ENCODE measurements around the gene KCNIP1. TPM values are rescaled to one million over a fixed set of nuclear protein-coding genes. Genes with fewer than 3 reads are reported as not detected.

The KCNIP1 gene
- total RNA-seq, 1 experiment from 2014 or later, result not detected

GRCh38 chr5:170525470-170526211, 21.8 kb downstream of the KCNIP1 start:
- Mint-ChIP-seq H3K36me3 (ENCODE audit: insufficient read depth, unreplicated experiment) (no peaks in the 10 kb centered on the region), H3K4me3 (ENCODE audit: low read depth, unreplicated experiment) (no peak overlapping the region), H3K9me3 (ENCODE audit: low read depth, unreplicated experiment) (no peaks in the 10 kb centered on the region), H3K27ac (ENCODE audit: unreplicated experiment) (no peak overlapping the region), H3K27me3 (ENCODE audit: unreplicated experiment) (peaks cover 34% of the 10 kb centered on the region), H3K4me1 (ENCODE audit: low read depth, unreplicated experiment) (peaks cover 18% of the 10 kb centered on the region)
- TF ChIP-seq CTCF (IDR thresholded peaks at IDR 0.05; ENCODE audit: unreplicated experiment), result no peak
- intact Hi-C loops (cut with micrococcal nuclease; ENCODE audit: unreplicated experiment), result no loop called here
- CTCF ChIA-PET, result no interaction called here
- DNase-seq, result no peak
- BruUV-seq (replicated peaks), result no TSS peak

- no peak for DNase-seq
- H3K4me3 Mint-ChIP-seq (ENCODE audit: low read depth, unreplicated experiment), result no peak overlapping the region
- peaks cover 20% of the 10 kb centered on the region for H3K4me1 Mint-ChIP-seq (ENCODE audit: low read depth, unreplicated experiment)
- BruUV-seq (replicated peaks), result no TSS peak
- no peak overlapping the region for H3K27ac Mint-ChIP-seq (ENCODE audit: unreplicated experiment)
- no peak for TF ChIP-seq CTCF (IDR thresholded peaks at IDR 0.05; ENCODE audit: unreplicated experiment)
- H3K27me3 Mint-ChIP-seq (ENCODE audit: unreplicated experiment), result peaks cover 31% of the 10 kb centered on the region
- CTCF ChIA-PET, result no interaction called here
- no peaks in the 10 kb centered on the region for H3K9me3 Mint-ChIP-seq (ENCODE audit: low read depth, unreplicated experiment)
- H3K36me3 Mint-ChIP-seq (ENCODE audit: insufficient read depth, unreplicated experiment), result no peaks in the 10 kb centered on the region
- intact Hi-C loops (cut with micrococcal nuclease; ENCODE audit: unreplicated experiment), result no loop called here
Measured at GRCh38 chr5:170527991-170528390, 24.2 kb downstream of the KCNIP1 start.

GRCh38 chr5:170528976-170529375, 25.2 kb downstream of the KCNIP1 start:
- BruUV-seq (replicated peaks), result no TSS peak
- CTCF ChIA-PET, result no interaction called here
- TF ChIP-seq CTCF (IDR thresholded peaks at IDR 0.05; ENCODE audit: unreplicated experiment), result no peak
- H3K27ac Mint-ChIP-seq (ENCODE audit: unreplicated experiment), result no peak overlapping the region
- no peak overlapping the region for H3K4me3 Mint-ChIP-seq (ENCODE audit: low read depth, unreplicated experiment)
- H3K4me1 Mint-ChIP-seq (ENCODE audit: low read depth, unreplicated experiment), result peaks cover 13% of the 10 kb centered on the region
- H3K36me3 Mint-ChIP-seq (ENCODE audit: insufficient read depth, unreplicated experiment), result no peaks in the 10 kb centered on the region
- H3K9me3 Mint-ChIP-seq (ENCODE audit: low read depth, unreplicated experiment), result no peaks in the 10 kb centered on the region
- intact Hi-C loops (cut with micrococcal nuclease; ENCODE audit: unreplicated experiment), result no loop called here
- peaks cover 21% of the 10 kb centered on the region for H3K27me3 Mint-ChIP-seq (ENCODE audit: unreplicated experiment)
- DNase-seq, result no peak

GRCh38 chr5:170532935-170533334, 29.1 kb downstream of the KCNIP1 start:
- intact Hi-C loops (cut with micrococcal nuclease; ENCODE audit: unreplicated experiment), result no loop called here
- TF ChIP-seq CTCF (IDR thresholded peaks at IDR 0.05; ENCODE audit: unreplicated experiment), result no peak

More at GRCh38 chr5:170532935-170533334, 29.1 kb downstream of the KCNIP1 start:
- BruUV-seq (replicated peaks), result no TSS peak
- Mint-ChIP-seq H3K27me3 (ENCODE audit: unreplicated experiment) (peaks cover 13% of the 10 kb centered on the region), H3K4me1 (ENCODE audit: low read depth, unreplicated experiment) (peaks cover 26% of the 10 kb centered on the region), H3K9me3 (ENCODE audit: low read depth, unreplicated experiment) (no peaks in the 10 kb centered on the region), H3K36me3 (ENCODE audit: insufficient read depth, unreplicated experiment) (no peaks in the 10 kb centered on the region), H3K4me3 (ENCODE audit: low read depth, unreplicated experiment) (no peak overlapping the region), H3K27ac (ENCODE audit: unreplicated experiment) (no peak overlapping the region)
- no peak for DNase-seq
- CTCF ChIA-PET, result interaction anchor here (0.6 kb wide), 1 partner anchor 1265 kb away, joined by 3 read pairs; no protein-coding TSS in a partner anchor
